UCSD-AML1 (cell line): ENCODE results near the gene NUP210L.
"Not testable (repeated sequence)": the region's sequence is repeated elsewhere in the genome, so short reads cannot be mapped to it uniquely, and the experiment has no call there.

Experiments used
- DNase-seq: peaks from one replicate; lab custom pipeline; 2025; ENCODE audit not compliant: unreplicated experiment; lab: John Stamatoyannopoulos, UW

NUP210L gene

DNA sequence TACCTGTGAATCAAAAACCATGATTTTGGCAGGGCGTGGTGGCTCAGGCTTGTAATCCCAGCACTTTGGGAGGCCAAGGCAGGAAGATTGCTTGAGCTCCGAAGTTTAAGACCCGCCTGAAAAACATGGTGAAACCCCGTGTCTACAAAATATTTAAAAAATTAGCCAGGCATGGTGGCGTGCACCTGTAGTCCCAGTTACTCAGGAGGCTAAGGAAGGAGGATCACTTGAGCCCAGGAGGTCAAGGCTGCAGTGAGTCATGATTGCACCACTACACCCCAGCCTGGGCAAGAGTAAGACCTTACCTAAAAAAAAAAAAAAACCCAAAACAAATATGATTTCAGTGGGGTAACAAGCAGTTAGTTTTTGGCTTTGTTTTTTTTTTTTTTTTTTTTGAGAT, 54.7 kb downstream of the NUP210L start:
- not testable (repeated sequence) for DNase-seq

- DNase-seq, result no peak
These were observed 57.0 kb downstream of the NUP210L start for GRCh38 chr1:154097873-154098272.

DNA sequence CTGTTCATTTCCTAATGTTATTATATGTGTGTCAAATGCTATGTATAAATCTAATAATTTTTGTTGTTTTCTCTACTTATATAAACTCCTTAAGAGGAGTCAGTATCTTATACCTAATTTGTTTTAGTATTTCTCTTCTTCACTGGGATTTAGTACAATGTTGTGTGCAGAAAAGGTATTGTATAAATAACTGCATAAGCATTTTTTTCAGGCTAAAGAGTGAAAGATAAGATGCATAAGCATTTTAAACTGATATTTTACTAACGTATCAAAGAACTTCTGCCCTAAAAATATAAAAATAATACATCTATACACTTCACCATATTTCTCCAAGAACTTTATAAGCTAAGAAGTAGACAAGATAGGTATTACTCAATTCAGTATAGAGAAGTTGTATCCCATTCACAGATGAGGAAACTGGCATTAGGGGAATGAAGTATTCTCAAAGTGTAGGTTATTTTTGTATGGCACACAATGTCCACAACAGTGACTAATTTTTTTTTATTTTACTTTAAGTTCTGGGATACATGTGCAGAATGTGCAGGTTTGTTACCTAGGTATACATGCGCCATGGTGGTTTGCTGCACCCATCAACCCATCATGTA, 59.3 kb downstream of the NUP210L start:
- no peak for DNase-seq

DNA sequence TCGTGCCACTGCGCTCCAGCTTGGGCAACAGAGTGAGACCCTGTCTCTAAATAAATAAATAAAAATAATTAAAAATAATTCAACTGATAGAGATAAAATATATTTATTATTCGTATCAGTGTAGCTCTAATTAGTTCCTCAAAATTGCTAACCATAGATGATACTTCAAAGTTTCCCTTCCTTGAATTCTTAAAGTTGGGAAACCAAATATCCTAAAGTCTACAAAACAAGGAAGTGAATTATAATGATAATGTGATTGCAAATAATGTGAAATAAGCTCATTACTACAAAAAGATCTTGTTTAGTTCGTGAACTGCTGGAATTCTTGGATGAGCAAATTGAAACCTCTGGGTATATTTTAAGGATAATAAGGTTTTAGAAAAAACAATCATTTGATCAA, 60.5 kb downstream of the NUP210L start:
- DNase-seq, result no peak

- DNase-seq, result no peak
These were observed 61.2 kb downstream of the NUP210L start for GRCh38 chr1:154093699-154094098.

DNA sequence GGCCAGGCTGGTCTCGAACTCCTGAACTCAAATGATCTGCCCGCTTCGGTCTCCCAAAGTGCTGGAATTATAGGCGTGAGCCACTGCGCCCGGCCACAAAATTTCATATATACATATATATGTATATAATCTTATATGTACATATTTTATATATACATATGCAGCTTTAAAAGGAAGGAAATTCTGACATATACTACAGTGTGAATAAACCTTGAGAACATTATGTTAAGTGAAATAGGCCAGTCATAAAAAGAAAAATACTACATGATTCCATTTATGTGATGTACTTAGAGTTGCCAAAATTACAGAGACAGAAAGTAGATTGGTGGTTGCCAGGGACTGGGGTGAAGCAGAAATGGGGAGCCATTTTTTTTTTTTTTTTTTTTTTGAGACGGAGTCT, 63.2 kb downstream of the NUP210L start:
- no peak for DNase-seq

DNA sequence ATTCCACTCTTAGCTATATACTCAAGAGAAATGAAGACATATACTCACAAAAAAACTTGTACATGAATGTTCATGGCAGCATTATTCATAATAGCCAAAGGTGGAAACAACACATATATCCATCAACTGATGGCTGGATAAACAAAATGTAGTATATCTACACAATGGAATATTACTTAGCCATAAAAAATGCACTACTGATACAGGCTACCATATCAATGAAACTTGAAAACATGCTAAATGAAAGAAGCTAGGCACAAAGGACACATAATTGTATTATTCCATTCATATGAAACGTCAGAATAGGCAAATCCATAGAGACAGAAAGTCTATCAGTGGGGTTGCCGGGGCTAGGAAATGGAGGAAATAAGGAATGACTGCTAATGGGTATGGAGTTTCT, 67.3 kb downstream of the NUP210L start:
- DNase-seq, result no peak

DNA sequence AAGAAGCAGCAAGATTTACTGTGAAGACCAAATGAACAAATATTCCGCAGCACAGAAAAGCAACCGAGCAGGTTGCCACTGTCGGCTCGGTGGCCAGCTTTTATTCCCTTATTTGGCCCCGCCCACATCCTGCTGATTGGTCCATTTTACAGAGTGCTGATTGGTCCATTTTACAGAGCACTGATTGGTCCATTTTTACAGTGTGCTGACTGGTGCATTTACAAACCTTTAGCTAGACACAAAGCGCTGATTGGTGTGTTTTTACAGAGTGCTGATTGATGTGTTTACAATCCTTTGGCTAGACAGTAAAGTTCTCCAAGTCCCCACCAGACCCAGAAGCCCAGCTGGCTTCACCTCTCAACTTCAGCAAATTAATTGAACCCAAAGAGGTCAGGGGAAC, 71.8 kb downstream of the NUP210L start:
- not testable (repeated sequence) for DNase-seq

GRCh38 chr1:154081386-154082126, 73.3 kb downstream of the NUP210L start:
- DNase-seq, result no peak

DNA sequence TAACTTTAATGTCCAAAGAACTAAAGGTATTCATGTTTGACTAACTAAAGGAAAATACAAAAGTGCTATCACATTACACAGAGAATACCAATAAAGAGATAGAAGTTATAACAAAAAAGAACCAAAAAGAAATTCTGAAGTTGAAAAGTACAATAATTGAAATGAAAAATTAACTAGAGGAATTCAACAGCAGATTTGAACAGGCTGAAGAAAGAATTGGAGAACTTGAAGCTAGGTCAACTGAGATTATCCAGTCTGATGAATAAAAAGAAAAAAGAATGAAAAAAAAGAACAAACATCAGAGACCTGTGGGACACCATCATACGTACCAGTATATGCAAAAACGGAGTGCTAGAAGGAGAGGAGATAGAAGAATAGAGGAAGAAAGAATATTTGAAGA, 78.5 kb downstream of the NUP210L start:
- DNase-seq, result no peak

- DNase-seq, result no peak
These were observed 79.1 kb downstream of the NUP210L start for GRCh38 chr1:154075746-154076145.

DNA sequence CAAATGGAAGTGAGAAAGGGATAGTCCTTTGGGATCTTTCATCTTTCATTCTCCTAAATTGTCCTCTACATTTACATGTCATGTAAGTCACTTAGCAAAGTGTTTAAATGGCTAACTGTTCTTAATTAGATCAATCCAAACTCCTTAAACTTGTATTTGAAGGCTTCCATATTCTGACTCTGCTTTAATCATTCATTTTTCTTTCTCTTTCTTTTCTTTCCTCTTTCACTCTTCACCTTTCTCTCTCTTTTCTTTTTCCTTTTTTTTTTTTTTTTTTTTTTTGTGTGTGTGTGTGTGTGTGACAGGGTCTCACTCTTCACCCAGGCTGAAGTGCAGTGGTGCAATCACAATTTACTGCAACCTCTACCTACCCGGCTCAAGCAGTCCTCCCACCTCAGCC, 92.6 kb downstream of the NUP210L start:
- no peak for DNase-seq

DNA sequence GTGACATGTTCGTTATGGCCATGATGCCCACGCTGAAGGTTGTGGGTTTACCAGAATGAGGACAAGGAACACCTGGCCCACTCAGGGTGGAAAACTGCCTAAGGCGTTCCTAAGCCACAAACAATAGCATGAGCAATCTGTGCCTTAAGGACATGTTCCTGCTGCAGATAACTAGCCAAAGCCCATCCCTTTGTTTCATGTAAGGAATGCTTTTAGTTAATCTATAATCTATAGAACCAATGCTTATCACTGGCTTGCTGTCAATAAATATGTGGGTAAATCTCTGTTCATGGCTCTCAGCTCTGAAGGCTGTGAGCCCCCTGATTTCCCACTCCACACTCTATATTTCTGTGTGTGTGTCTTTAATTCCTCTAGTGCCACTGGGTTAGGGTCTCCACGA, 107.4 kb downstream of the NUP210L start:
- DNase-seq, result not testable (repeated sequence)

DNA sequence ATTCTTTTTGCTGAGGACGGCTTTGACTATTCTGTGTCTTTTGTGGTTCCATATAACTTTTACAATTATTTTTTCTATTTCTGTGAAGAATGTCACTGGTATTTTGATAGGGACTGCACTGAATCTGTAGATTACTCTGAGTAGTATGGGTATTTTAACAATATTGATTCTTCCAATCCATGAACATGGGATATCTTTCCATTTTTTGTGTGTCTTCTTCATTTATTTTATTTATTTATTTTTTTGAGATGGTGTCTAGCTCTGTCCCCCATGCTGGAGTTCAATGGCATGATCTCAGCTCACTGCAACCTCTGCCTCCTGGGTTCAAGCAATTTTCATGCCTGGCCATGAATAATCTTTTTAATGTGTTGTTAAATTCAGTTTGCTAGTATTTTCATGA, 121.2 kb downstream of the NUP210L start:
- not testable (repeated sequence) for DNase-seq

GRCh38 chr1:154019940-154020339, 134.9 kb downstream of the NUP210L start:
- DNase-seq, result no peak

- no peak for DNase-seq
These were observed 135.6 kb downstream of the NUP210L start for GRCh38 chr1:154019269-154019668.

GRCh38 chr1:154014154-154014907, 140.5 kb downstream of the NUP210L start:
- no peak for DNase-seq

- not testable (repeated sequence) for DNase-seq
These were observed 142.3 kb downstream of the NUP210L start for GRCh38 chr1:154012543-154012942.

- DNase-seq, result no peak
These were observed 142.7 kb downstream of the NUP210L start for GRCh38 chr1:154012129-154012528.

DNA sequence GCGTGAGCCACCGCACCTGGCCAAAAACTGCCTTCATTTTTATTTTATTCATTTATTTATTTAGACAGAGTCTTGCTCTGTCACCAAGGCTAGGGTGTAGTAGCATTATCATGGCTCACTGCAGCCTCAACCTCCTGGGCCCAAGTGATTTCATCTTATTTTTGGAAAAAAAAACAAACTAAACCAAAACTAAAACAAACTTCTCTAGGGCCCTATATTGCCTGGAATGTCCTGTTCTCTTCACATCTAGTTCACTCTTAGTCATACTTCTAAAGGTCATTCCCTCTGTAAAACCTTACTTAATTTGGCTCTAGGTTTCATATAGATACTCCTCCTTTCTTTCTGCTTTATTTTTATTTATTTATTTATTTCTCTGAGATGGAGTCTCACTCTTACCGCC, 148.7 kb downstream of the NUP210L start:
- no peak for DNase-seq

- no peak for DNase-seq
These were observed 154.5 kb downstream of the NUP210L start for GRCh38 chr1:154000420-154000819.

DNA sequence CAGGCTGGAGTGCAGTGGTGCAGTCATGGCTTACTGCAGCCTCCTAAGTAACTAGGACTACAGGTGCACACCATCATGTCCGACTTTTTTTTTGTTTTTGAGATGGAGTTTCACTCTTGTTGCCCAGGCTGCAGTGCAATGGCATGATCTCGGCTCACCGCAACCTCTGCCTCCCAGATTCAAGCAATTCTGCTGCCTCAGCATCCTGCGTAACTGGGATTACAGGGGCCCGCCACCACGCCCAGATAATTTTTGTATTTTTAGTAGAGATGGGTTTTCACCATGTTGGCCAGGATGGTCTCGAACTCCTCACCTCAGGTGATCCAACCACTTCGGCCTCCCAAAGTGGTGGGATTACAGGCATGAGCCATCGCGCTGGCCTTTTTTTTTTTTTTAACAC, 158.0 kb downstream of the NUP210L start:
- not testable (repeated sequence) for DNase-seq
